H54 (cell line): ENCODE measurements around the gene NANOS3.

Experiments used
- DNase-seq: peaks from one replicate; pipeline ENCODE4 v3.0.0; 2011; ENCODE audit warnings: low spot score, mixed read lengths; ENCODE audit not compliant: insufficient read length
- FAIRE-seq: peaks from 3 replicates; lab custom pipeline; 2011; peaks lifted over from hg19 to GRCh38; lab: Jason Lieb, UNC
- POLR2A ChIP-seq: IDR thresholded peaks from 2 replicates; pipeline ENCODE4 v1.6.1; 2011; ENCODE audit warnings: low read depth, mild to moderate bottlenecking, low read length

The NANOS3 gene

DNA sequence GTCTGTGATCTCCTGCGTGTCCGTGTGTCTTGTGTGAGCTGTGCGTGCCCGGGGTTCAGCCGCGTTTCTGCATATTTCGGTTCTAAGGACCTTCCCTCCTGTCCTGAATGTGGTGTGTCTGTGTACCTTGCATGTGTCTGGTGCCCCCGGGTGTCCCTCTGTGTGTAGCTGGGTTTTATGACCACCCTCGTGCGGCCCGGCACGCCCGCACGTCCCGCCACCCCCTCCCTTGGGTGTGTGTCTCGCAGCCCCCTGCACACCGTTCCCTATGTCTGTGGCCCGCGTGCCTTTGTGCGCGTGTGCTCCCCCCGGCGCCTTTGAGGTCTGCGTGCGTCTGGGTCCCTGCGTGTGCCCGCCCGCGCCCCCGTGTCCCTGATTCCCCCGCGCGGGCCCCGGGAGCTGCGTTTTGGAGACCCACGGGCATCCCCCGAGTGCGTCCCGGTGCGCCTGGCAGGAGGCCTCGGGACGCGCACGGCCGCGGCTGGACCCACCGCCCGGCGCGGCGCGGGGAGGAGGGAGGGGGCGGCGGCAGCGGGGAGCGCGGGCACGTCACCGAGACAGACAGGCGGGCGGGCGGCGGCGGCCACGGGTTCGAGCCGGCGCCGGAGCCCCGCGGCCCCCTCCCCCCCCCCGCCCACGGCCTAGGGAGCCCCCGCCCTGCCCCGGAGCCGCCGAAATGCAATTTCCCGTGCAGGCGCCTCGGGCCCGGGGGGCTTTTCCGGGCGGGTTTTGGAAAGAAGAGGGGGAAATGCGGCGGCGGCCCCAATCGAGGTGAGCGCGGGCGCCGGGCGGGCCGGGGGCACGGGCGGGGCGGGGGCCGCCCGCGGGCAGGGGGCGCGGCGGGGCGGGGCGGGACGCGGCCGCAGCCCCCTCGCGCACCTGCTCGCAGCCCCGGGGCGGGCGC, 12.0 kb upstream of the NANOS3 start:
- no peak for TF ChIP-seq POLR2A
- no peak for DNase-seq

DNA sequence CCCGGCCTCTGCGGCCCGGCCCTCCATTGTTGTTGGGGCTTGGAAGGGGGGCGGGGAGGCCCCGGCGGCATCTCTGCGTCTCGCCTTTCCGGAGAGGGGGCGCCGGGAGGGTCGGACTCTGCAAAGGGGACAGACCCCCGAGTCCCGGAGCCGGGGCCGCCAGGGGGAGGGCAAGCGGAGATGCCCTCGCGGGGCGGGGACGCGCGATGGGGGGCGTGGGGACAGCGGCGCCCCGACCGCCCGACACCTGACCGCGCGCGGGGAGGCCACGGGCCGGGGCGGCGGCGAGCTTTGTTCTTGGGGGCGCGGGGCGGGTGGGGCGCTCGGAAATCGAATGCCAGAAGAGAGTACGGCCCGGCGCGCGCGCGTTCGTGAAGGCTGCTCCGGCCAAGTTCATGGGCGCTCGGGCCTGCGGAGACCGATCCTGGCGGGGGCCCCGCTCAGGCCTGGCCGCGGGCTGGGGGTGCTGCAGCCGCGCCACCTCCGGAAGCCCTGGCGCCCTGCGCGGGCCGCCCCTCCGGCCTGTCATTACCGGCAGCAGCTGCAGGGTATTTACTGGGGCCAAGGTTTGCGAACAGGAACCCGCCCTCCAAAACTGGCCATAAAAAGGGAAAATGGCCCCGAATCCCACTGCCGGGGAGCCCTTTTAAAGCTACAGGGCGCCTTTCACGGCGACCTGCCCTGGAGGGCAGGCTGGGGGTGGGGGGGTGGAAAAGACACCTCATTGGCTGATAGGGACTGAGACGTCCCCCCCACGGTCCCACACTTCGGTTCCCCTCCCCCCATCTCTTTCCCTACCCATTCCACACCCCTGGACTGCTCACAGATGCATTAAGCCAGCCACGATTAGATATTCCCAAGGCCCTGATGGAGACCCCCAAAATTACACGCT, 11.1 kb upstream of the NANOS3 start:
- TF ChIP-seq POLR2A, result no peak
- FAIRE-seq (no peak), DNase-seq (no peak)

More for the DNA sequence above, 12.0 kb upstream of the NANOS3 start:
- FAIRE-seq, result no peak

DNA sequence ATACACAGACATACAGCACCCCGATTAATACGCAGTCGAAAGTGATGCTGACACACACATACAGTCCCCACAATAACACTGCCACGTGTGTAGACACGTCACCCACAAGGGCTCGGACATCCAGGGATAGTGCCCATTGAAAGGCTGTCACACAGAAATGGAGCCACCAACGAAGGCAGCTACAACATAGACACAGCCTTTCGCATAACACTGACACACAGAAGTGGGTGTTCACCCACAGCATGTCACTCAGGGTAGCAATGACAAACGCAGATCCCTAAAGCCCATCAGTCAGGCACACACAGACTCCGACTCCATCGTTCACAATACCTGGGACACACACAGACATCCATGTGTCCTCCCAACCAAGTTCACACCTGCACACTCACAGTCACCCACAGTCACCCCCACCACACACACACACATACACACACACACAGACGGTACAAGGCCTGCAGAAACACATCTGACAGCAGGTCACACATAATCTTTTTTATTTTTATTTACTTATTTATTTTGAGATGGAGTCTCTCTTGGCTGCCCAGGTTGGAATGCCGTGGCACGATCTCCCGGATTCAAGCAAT, 10.4 kb upstream of the NANOS3 start:
- no peak for DNase-seq
- no peak for TF ChIP-seq POLR2A
- FAIRE-seq, result no peak

DNA sequence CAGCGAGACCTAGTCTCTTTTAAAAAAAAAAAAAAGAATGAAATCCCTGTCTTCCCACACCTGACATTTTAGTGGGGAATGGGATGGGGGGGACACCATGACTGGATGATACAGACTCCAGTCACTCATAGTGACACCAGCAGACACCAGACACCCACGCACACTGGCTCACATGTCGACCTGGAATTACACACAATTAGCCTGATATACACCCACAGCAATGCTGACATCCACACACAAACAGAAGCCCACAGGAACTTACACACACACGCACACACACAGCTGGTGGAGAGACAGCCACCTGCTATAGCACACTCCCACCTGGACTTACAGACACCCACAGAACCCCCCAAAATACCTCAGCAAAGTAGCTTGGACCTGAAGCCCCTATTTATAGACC, 8.3 kb upstream of the NANOS3 start:
- FAIRE-seq, result no peak
- no peak for DNase-seq
- no peak for TF ChIP-seq POLR2A

- DNase-seq (no peak), FAIRE-seq (no peak)
- TF ChIP-seq POLR2A, result no peak
Observed at GRCh38 chr19:13869281-13869680, 7.7 kb upstream of the NANOS3 start.

DNA sequence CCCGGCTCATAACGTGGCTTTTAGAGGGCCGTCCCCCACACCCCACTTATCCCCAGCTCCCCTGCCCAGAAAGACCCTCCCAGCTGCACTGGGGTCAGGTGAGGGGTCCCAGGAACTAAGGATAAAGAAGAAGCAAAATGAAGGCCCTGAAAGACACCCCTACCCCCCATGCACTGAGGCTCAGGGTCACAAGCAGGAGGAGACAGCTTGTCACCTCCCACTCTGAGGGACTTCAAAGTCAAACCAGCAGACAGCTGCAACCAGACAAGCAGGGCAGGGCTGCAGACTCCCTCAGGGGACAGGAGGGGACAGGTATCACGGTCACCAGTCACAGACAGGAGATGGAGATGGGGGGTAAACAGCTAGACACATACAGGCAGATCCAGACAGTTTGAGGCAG, 6.1 kb upstream of the NANOS3 start:
- FAIRE-seq (no peak), DNase-seq (no peak)
- no peak for TF ChIP-seq POLR2A

DNA sequence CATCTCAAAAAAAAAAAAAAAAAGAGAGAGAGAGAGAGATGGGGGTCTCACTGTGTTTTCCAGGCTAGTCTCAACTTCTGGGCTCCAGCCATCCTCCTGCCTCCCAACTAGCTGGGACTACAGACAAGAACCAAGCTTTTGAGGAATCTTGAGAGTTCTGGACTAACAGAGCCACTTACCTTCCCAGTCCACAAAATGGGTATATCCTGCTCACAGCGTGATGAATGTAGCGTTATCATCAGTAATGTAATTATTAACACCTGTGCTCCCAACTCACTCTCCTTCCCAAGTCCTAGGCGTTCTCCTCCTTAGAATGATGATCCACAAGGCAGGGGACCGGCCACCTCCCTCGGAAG, 4.6 kb upstream of the NANOS3 start:
- no peak for TF ChIP-seq POLR2A
- FAIRE-seq (no peak), DNase-seq (no peak)

DNA sequence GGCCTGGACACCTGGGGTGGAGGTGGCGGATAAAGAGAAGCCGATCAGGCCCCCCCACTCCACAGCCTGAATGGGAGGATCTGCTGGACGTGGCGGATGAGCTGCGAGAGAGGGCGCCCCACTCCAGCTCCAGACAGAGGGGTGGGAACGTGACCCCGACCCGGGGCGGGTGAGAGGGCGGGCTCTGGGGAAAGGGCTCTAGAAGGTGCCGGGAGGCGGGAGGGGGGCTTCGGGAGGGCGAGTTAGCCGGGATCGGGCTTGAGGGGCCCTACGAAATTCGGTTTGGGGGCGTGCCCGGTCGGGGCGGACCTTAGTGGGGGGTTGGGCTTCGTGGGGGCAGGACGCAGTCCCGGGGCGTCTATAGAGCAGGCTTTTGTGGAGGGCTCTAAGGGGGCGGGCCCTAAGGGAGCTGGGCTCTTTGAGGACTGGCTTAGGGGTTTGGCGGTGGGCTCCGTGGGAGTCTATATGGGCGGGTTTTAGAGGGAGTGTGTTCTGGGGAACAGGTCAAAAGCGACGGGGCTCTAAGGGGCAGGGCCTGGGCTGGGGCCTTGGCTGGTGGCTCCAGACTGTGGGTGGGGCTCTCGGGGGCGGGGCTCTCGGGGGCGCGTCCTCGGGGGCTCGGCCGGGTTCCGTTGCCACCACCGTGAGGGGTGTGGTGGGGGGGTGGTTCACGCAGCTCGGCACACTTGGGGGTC, 4.1 kb upstream of the NANOS3 start:
- no peak for TF ChIP-seq POLR2A
- DNase-seq (no peak), FAIRE-seq (no peak)

GRCh38 chr19:13873834-13874515, 3.0 kb upstream of the NANOS3 start:
- FAIRE-seq (no peak), DNase-seq (no peak)
- no peak for TF ChIP-seq POLR2A

DNA sequence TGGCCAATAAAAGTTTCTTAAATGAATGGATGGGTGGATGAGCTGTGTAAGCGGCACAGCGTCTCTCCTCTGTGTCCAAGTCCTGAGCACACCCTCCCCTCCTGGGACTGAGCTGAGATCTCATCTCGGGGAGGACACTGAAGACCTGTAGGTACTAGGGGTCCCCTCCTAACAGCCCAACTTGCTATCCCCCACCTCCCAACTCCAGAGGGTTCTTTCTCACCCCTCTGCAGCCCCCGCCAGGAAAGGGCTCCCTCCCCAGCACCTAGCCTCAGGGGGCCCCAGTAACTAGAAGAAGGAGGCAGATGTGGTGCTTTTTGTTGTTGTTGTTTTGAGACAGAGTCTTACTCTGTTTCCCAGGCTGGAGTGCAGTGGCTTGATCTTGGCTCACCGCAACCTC, 1.1 kb upstream of the NANOS3 start:
- FAIRE-seq (no peak), DNase-seq (no peak)
- TF ChIP-seq POLR2A, result no peak

DNA sequence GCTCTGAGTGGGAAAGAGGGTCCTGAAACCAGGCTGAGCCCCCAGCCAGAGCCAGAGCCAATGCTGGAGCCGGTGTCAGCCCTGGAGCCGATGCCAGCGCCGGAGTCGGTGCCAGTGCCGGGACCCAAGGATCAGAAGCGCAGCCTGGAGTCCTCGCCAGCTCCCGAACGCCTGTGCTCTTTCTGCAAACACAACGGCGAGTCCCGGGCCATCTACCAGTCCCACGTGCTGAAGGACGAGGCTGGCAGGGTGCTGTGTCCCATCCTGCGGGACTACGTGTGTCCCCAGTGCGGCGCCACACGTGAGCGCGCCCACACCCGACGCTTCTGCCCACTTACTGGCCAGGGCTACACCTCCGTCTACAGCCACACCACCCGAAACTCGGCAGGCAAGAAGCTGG, 369 bp downstream of the NANOS3 start:
- TF ChIP-seq POLR2A, result no peak
- no peak for DNase-seq
- no peak for FAIRE-seq

DNA sequence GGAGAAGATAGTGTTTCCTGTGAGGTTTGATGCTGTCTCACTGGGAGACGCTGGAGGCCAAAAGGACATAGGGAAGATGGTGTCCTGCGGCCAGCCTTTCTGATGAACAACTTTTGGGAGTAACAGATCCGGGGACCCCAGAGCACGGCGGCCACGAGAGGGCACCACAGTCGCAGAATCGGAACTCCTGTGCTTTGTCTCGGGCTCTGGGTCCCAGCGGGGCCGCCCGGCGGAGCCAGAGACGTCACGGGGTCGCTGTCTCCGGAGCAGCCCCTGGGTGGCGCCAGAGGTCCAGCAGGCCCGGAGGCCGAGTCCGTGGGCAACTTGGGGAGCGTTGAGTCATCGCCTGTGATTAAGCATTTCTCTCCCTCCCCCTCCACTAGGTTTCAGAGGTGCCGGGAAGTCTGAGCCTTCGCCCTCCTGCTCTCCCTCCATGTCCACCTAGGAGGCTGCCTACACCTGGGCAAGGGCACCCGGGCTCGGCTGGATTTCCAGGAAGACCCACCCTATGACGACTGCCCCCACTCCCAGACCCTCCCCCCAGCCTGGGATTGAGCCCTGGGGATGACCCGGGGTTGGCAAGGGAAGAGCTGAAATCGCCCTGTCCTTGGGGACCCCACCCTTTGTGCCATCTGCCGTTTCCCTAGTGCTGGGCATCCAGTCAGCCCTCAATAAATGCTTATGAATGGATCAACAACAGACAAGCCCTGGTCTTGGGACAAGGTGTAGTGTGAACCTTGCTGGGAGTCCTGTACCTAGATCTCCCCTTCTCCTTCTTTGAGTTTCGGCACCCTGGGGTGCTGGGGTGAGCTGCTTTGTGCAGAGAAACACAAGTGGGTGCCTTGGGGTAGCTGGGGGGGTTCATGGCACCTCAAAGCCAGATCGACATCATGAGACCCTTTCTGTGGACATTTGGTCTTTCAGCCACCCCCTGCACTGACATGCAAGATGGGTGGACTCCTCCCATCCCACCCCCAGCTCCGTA, 3.4 kb downstream of the NANOS3 start:
- peak; percentile 57 for FAIRE-seq
- DNase-seq, result peak; percentile 97
- TF ChIP-seq POLR2A, result peak; percentile 13; the same call in 1 of the 2 replicates
